Measurements from ENCODE around the gene IL3RA. TPM values are rescaled to one million over a fixed set of nuclear protein-coding genes. Genes with fewer than 3 reads are reported as not detected.

IL3RA gene
- total RNA-seq (1 to 10 TPM in 4 of 6 donors, under 1 TPM in 2; 0.57 to 3.1 (median 1.5) TPM), polyA plus RNA-seq (1 to 10 TPM; 5.8 to 7.6 TPM)

- H3K27me3 ChIP-seq, result no peaks in the 10 kb centered on the region
- H3K36me3 ChIP-seq, result no peaks in the 10 kb centered on the region
- no peaks in the 10 kb centered on the region for H3K9me3 ChIP-seq
- ATAC-seq, result peak in 2 of 4 donors; percentile 79 to 81
- FAIRE-seq, result no peak
- WGBS, 2 donors, result 43% methylated on average over 14 of the region's 14 CpGs
- peak in 1 of 6 donors; percentile 44 for DNase-seq
- no peak within 1 kb of the TSS for H3K27ac ChIP-seq
- intact Hi-C loops (cut with DNase I), result no loop called here
- no peaks in the 10 kb centered on the region for H3K4me1 ChIP-seq
- TF ChIP-seq CTCF (IDR thresholded peaks at IDR 0.05), result no peak
- peak within 1 kb of the TSS in 1 of 4 donors; percentile 25 for H3K4me3 ChIP-seq
Observed at GRCh38 chrX:1336331-1336943, at the start of gene IL3RA. Gene IL3RA (plus strand): TSS chrX:1336785. CDS start chrX:1341766, 4,981 bp downstream.

- no peak for TF ChIP-seq CTCF (IDR thresholded peaks at IDR 0.05)
- Histone ChIP-seq H3K27me3 (no peaks in the 10 kb centered on the region), H3K4me3 (no peak overlapping the region), H3K9me3 (no peaks in the 10 kb centered on the region), H3K4me1 (no peaks in the 10 kb centered on the region), H3K27ac (no peak overlapping the region), H3K36me3 (no peaks in the 10 kb centered on the region)
- intact Hi-C loops (cut with DNase I), result no loop called here
- DNase-seq (no peak), ATAC-seq (no peak), FAIRE-seq (no peak)
- 62 to 68% methylated on average over 1 of the region's 1 CpG for WGBS, 2 donors
Observed at GRCh38 chrX:1289535-1289934, 47.0 kb upstream of the IL3RA start.

GRCh38 chrX:1291110-1291740 lies 45.4 kb upstream of the IL3RA start:
- DNase-seq (no peak), FAIRE-seq (no peak), ATAC-seq (no peak)
- no peaks in the 10 kb centered on the region for H3K27me3 ChIP-seq
- no peaks in the 10 kb centered on the region for H3K4me1 ChIP-seq
- intact Hi-C loops (cut with DNase I), result no loop called here
- no peak overlapping the region for H3K4me3 ChIP-seq
- WGBS, 2 donors, result 64 to 75% methylated on average over 9 of the region's 9 CpGs
- no peaks in the 10 kb centered on the region for H3K9me3 ChIP-seq
- no peak overlapping the region for H3K27ac ChIP-seq
- TF ChIP-seq CTCF (IDR thresholded peaks at IDR 0.05), result no peak
- H3K36me3 ChIP-seq, result no peaks in the 10 kb centered on the region

GRCh38 chrX:1292575-1293290 lies 43.9 kb upstream of the IL3RA start:
- H3K27me3 ChIP-seq, result no peaks in the 10 kb centered on the region
- TF ChIP-seq CTCF (IDR thresholded peaks at IDR 0.05), result no peak
- no peak overlapping the region for H3K4me3 ChIP-seq
- WGBS, 2 donors, result 28 to 33% methylated on average over 22 of the region's 22 CpGs
- FAIRE-seq (no peak), DNase-seq (no peak), ATAC-seq (peak in 1 of 4 donors; percentile 33)
- intact Hi-C loops (cut with DNase I), result no loop called here
- no peak overlapping the region for H3K27ac ChIP-seq
- no peaks in the 10 kb centered on the region for H3K4me1 ChIP-seq
- no peaks in the 10 kb centered on the region for H3K9me3 ChIP-seq
- H3K36me3 ChIP-seq, result no peaks in the 10 kb centered on the region

Measured in pancreas (tissue), 10 donors.